Karpas-422 (cell line): Measurements from ENCODE around the gene MOB1B. TPM values are rescaled to one million over a fixed set of nuclear protein-coding genes. Genes with fewer than 3 reads are reported as not detected.
A peak's percentile ranks its signal among the peaks of the same experiment; 100 is the strongest.

Experiments
- DNase-seq: peaks from one replicate; pipeline ENCODE4 v3.0.0-alpha.2; 2015
- H2AFZ ChIP-seq: fragments of 200-600 bp; sonication (generic); 2 replicates; pipeline ENCODE4 v1.6.1; 2014; ENCODE audit warnings: antibody characterized with exemption, low read length, mixed read lengths
- H3K27ac ChIP-seq: fragments of 200-600 bp; sonication (generic); 2 replicates; pipeline ENCODE4 v1.5.1; 2014; ENCODE audit warnings: mild to moderate bottlenecking, low read length, moderate library complexity
- H3K27me3 ChIP-seq: fragments of 200-600 bp; sonication (generic); 2 replicates; pipeline ENCODE4 v1.6.1; 2014; ENCODE audit warnings: low read length, mixed read lengths
- H3K36me3 ChIP-seq: fragments of 200-600 bp; sonication (generic); 2 replicates; pipeline ENCODE4 v1.6.1; 2014; ENCODE audit warnings: low read length, mixed read lengths; ENCODE audit not compliant: insufficient read depth
- H3K4me1 ChIP-seq: fragments of 200-600 bp; sonication (generic); 2 replicates; pipeline ENCODE4 v1.6.1; 2014; ENCODE audit warnings: mild to moderate bottlenecking, low read length, mixed read lengths
- H3K4me2 ChIP-seq: fragments of 200-600 bp; sonication (generic); 2 replicates; pipeline ENCODE4 v1.6.1; 2014; ENCODE audit warnings: low read length, low read depth, mild to moderate bottlenecking; ENCODE audit not compliant: poor library complexity, severe bottlenecking
- H3K4me3 ChIP-seq: fragments of 200-600 bp; sonication (generic); 2 replicates; pipeline ENCODE4 v1.5.1; 2014; ENCODE audit warnings: mild to moderate bottlenecking, antibody characterized with exemption, low read length, mixed read lengths
- H3K79me2 ChIP-seq: fragments of 200-600 bp; sonication (generic); 2 replicates; pipeline ENCODE4 v1.6.1; 2014; ENCODE audit warnings: mild to moderate bottlenecking, low read length, mixed read lengths
- H3K9ac ChIP-seq: fragments of 200-600 bp; sonication (generic); 2 replicates; pipeline ENCODE4 v1.6.0; 2014; ENCODE audit warnings: low read length
- H3K9me2 ChIP-seq: fragments of 200-600 bp; sonication (generic), shearing (Covaris generic); replicated peaks from 2 replicates; pipeline ENCODE4 v1.6.0; 2014; ENCODE audit warnings: mild to moderate bottlenecking, low read length, moderate library complexity; ENCODE audit not compliant: insufficient read depth
- H3K9me3 ChIP-seq: fragments of 300-700, 200-600 bp; sonication (generic); 2 replicates; pipeline ENCODE4 v1.6.1; 2014; ENCODE audit warnings: low read length, mixed read lengths
- H4K20me1 ChIP-seq: fragments of 200-600 bp; sonication (generic); 2 replicates; pipeline ENCODE4 v1.6.1; 2014; ENCODE audit warnings: mild to moderate bottlenecking, antibody characterized with exemption, low read length, low read depth; ENCODE audit not compliant: insufficient read depth
- total RNA-seq: library from RNA; depleted of rRNA; stranded (reverse); fragments of >200 nt; shearing (Covaris generic); gene quantifications from 2 replicates; pipeline ENCODE4 v1.2.3, GENCODE V29; 2014; ENCODE audit warnings: low replicate concordance

Gene MOB1B
- total RNA-seq, 1 experiment from 2014 or later = 55.6 TPM

GRCh38 chr4:70946939-70947338, 44.8 kb downstream of the MOB1B start:
- Histone ChIP-seq H3K79me2 (peaks cover 98% of the 10 kb centered on the region), H3K4me2 (no peak overlapping the region), H3K27ac (peak overlapping the region; percentile 79; the same call in 1 of the 2 replicates), H3K9ac (no peak overlapping the region), H3K27me3 (no peaks in the 10 kb centered on the region), H2AFZ (no peak overlapping the region), H3K36me3 (peaks cover 3% of the 10 kb centered on the region; the same call in 1 of the 2 replicates), H3K4me1 (peaks cover 67% of the 10 kb centered on the region), H3K4me3 (no peak overlapping the region), H4K20me1 (no peaks in the 10 kb centered on the region), H3K9me2 (no peaks in the 10 kb centered on the region), H3K9me3 (no peaks in the 10 kb centered on the region)
- no peak for DNase-seq

GRCh38 chr4:70948665-70949260, 46.6 kb downstream of the MOB1B start:
- no peaks in the 10 kb centered on the region for H3K9me2 ChIP-seq
- no peaks in the 10 kb centered on the region for H4K20me1 ChIP-seq
- no peak overlapping the region for H3K9ac ChIP-seq
- no peaks in the 10 kb centered on the region for H3K9me3 ChIP-seq
- H3K79me2 ChIP-seq = peaks cover 99% of the 10 kb centered on the region
- DNase-seq = peak; percentile 60
- no peaks in the 10 kb centered on the region for H3K27me3 ChIP-seq
- H3K4me1 ChIP-seq = peaks cover 50% of the 10 kb centered on the region
- H2AFZ ChIP-seq = no peak overlapping the region
- H3K4me2 ChIP-seq = no peak overlapping the region
- H3K36me3 ChIP-seq = peaks cover 3% of the 10 kb centered on the region; the same call in 1 of the 2 replicates
- H3K4me3 ChIP-seq = no peak overlapping the region
- peak overlapping the region; percentile 79 for H3K27ac ChIP-seq

- Histone ChIP-seq H3K79me2 (peaks cover 97% of the 10 kb centered on the region), H3K27ac (no peak overlapping the region), H3K9me3 (no peaks in the 10 kb centered on the region), H3K36me3 (peaks cover 7% of the 10 kb centered on the region; the same call in 1 of the 2 replicates), H3K27me3 (no peaks in the 10 kb centered on the region), H2AFZ (no peak overlapping the region), H3K9me2 (no peaks in the 10 kb centered on the region), H4K20me1 (no peaks in the 10 kb centered on the region; the same call in 1 of the 2 replicates), H3K4me2 (no peak overlapping the region), H3K4me1 (peaks cover 9% of the 10 kb centered on the region), H3K4me3 (no peak overlapping the region), H3K9ac (no peak overlapping the region)
- no peak for DNase-seq
These were observed 51.9 kb downstream of the MOB1B start for GRCh38 chr4:70954032-70954431.

GRCh38 chr4:70956549-70957210, 54.5 kb downstream of the MOB1B start:
- H3K27me3 ChIP-seq = no peaks in the 10 kb centered on the region
- H3K9me3 ChIP-seq = no peaks in the 10 kb centered on the region
- H3K4me2 ChIP-seq = no peak overlapping the region
- H3K79me2 ChIP-seq = peaks cover 90% of the 10 kb centered on the region
- H3K4me3 ChIP-seq = no peak overlapping the region
- H2AFZ ChIP-seq = no peak overlapping the region
- H3K9ac ChIP-seq = no peak overlapping the region
- no peak overlapping the region for H3K27ac ChIP-seq
- H3K9me2 ChIP-seq = no peaks in the 10 kb centered on the region
- peaks cover 20% of the 10 kb centered on the region for H3K36me3 ChIP-seq
- H3K4me1 ChIP-seq = peaks cover 9% of the 10 kb centered on the region
- no peaks in the 10 kb centered on the region; the same call in 1 of the 2 replicates for H4K20me1 ChIP-seq
- DNase-seq = no peak

- H4K20me1 ChIP-seq = no peaks in the 10 kb centered on the region; the same call in 1 of the 2 replicates
- no peak overlapping the region for H3K4me3 ChIP-seq
- H3K79me2 ChIP-seq = peaks cover 89% of the 10 kb centered on the region
- no peak overlapping the region for H2AFZ ChIP-seq
- H3K27me3 ChIP-seq = no peaks in the 10 kb centered on the region
- H3K27ac ChIP-seq = no peak overlapping the region
- H3K36me3 ChIP-seq = peaks cover 33% of the 10 kb centered on the region
- H3K9me3 ChIP-seq = no peaks in the 10 kb centered on the region
- no peak for DNase-seq
- peaks cover 9% of the 10 kb centered on the region for H3K4me1 ChIP-seq
- no peak overlapping the region for H3K9ac ChIP-seq
- H3K9me2 ChIP-seq = no peaks in the 10 kb centered on the region
- no peak overlapping the region for H3K4me2 ChIP-seq
These were observed 56.5 kb downstream of the MOB1B start for GRCh38 chr4:70958681-70959080.

GRCh38 chr4:70969076-70969475, 66.9 kb downstream of the MOB1B start:
- Histone ChIP-seq H3K79me2 (peaks cover 42% of the 10 kb centered on the region), H3K4me3 (no peak overlapping the region), H3K9ac (no peak overlapping the region), H3K4me2 (no peak overlapping the region), H2AFZ (no peak overlapping the region), H3K27me3 (no peaks in the 10 kb centered on the region), H3K27ac (no peak overlapping the region), H3K4me1 (peaks cover 9% of the 10 kb centered on the region; the same call in 1 of the 2 replicates), H3K9me2 (no peaks in the 10 kb centered on the region), H3K36me3 (peaks cover 25% of the 10 kb centered on the region; the same call in 1 of the 2 replicates), H4K20me1 (no peaks in the 10 kb centered on the region), H3K9me3 (no peaks in the 10 kb centered on the region)
- DNase-seq = no peak

GRCh38 chr4:70976252-70976651, 74.1 kb downstream of the MOB1B start:
- DNase-seq = no peak
- H2AFZ ChIP-seq = no peak overlapping the region
- H3K27me3 ChIP-seq = no peaks in the 10 kb centered on the region
- peaks cover 26% of the 10 kb centered on the region for H3K4me1 ChIP-seq
- peaks cover 63% of the 10 kb centered on the region for H3K79me2 ChIP-seq
- H3K9me3 ChIP-seq = no peaks in the 10 kb centered on the region
- H4K20me1 ChIP-seq = no peaks in the 10 kb centered on the region
- no peaks in the 10 kb centered on the region for H3K9me2 ChIP-seq
- peaks cover 52% of the 10 kb centered on the region for H3K36me3 ChIP-seq
- H3K4me3 ChIP-seq = no peak overlapping the region
- H3K27ac ChIP-seq = no peak overlapping the region
- H3K9ac ChIP-seq = no peak overlapping the region
- no peak overlapping the region for H3K4me2 ChIP-seq

GRCh38 chr4:70979445-70980008, 77.4 kb downstream of the MOB1B start:
- H3K9ac ChIP-seq = peak overlapping the region; percentile 0; the same call in 1 of the 2 replicates
- no peaks in the 10 kb centered on the region for H4K20me1 ChIP-seq
- H3K27me3 ChIP-seq = no peaks in the 10 kb centered on the region
- peak; percentile 70 for DNase-seq
- peaks cover 55% of the 10 kb centered on the region for H3K4me1 ChIP-seq
- H3K4me3 ChIP-seq = no peak overlapping the region
- H3K79me2 ChIP-seq = peaks cover 48% of the 10 kb centered on the region
- H3K36me3 ChIP-seq = peaks cover 50% of the 10 kb centered on the region
- H3K27ac ChIP-seq = peak overlapping the region; percentile 67
- no peak overlapping the region for H2AFZ ChIP-seq
- H3K4me2 ChIP-seq = peak overlapping the region; percentile 48
- H3K9me3 ChIP-seq = no peaks in the 10 kb centered on the region
- no peaks in the 10 kb centered on the region for H3K9me2 ChIP-seq
